ENCODE results near the gene MAGI2. TPM values are rescaled to one million over a fixed set of nuclear protein-coding genes. Genes with fewer than 3 reads are reported as not detected.
A peak's percentile ranks its signal among the peaks of the same experiment; 100 is the strongest.

MAGI2 gene
- total and polyA plus RNA-seq, 2 experiments from 2014 or later: 3.5 to 4.1 TPM

GRCh38 chr7:78377532-78377931, 1075.9 kb downstream of the MAGI2 start:
- no peaks in the 10 kb centered on the region for H3K27me3 ChIP-seq (replicated peaks; ENCODE audit: insufficient read depth)
- no peaks in the 10 kb centered on the region for H3K36me3 ChIP-seq (ENCODE audit: low read depth)
- 55 to 75% methylated on average over 1 of the region's 1 CpG for WGBS, 2 experiments (ENCODE audit: low coverage in 1 of 2, low lambda C conversion rate in 2 of 2, missing lambda C conversion rate in 2 of 2)
- no peak overlapping the region for H3K4me2 ChIP-seq (ENCODE audit: unreplicated experiment)
- H2AFZ ChIP-seq: no peak overlapping the region
- no peaks in the 10 kb centered on the region for H3K79me2 ChIP-seq (ENCODE audit: insufficient read depth)
- no peak overlapping the region for H3K9ac ChIP-seq
- H3F3A ChIP-seq (ENCODE audit: insufficient read depth): no peaks in the 10 kb centered on the region
- no peaks in the 10 kb centered on the region for H3K9me2 ChIP-seq (ENCODE audit: insufficient read depth)
- DNase-seq: no peak
- in situ Hi-C loops (cut with MboI): no loop called here
- H3K4me1 ChIP-seq (ENCODE audit: insufficient read depth): peaks cover 16% of the 10 kb centered on the region
- H3K4me3 ChIP-seq: no peak overlapping the region
- TF ChIP-seq EZH2 (IDR thresholded peaks at IDR 0.05; ENCODE audit: insufficient read depth, poor library complexity, severe bottlenecking) (no peak), EZH2phosphoT487 (IDR thresholded peaks at IDR 0.05; ENCODE audit: insufficient read depth, low read depth) (no peak)
- H3K27ac ChIP-seq: no peak overlapping the region
- H4K20me1 ChIP-seq (ENCODE audit: insufficient read depth): no peaks in the 10 kb centered on the region
- H3K9me3 ChIP-seq (ENCODE audit: low read depth): no peaks in the 10 kb centered on the region

DNA sequence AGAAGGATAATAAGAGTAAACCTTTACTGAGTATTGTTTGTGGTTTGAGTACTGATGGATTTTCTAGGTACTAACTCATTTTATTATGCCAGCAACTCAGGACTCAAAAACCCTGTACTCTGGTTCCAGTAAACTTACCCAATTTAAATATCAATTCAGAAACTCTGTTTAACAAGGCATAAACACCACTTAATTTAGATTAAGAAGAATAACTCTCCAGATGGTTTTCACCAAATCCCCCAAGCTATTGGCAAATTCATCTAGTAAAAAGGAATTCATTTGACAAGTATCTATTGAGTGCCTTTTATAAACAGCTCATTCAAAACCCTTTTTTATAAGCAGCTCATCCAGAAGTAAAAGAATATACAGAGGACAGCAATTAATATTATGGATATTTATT, 1082.5 kb downstream of the MAGI2 start:
- H3K27ac ChIP-seq: no peak overlapping the region
- no peaks in the 10 kb centered on the region for H3K27me3 ChIP-seq (replicated peaks; ENCODE audit: insufficient read depth)
- DNase-seq: no peak
- H3K9me3 ChIP-seq (ENCODE audit: low read depth): no peaks in the 10 kb centered on the region
- TF ChIP-seq EZH2 (IDR thresholded peaks at IDR 0.05; ENCODE audit: insufficient read depth, poor library complexity, severe bottlenecking) (no peak), EZH2phosphoT487 (IDR thresholded peaks at IDR 0.05; ENCODE audit: insufficient read depth, low read depth) (no peak)
- H3K4me3 ChIP-seq: no peak overlapping the region
- H3K79me2 ChIP-seq (ENCODE audit: insufficient read depth): no peaks in the 10 kb centered on the region
- no peaks in the 10 kb centered on the region for H3F3A ChIP-seq (ENCODE audit: insufficient read depth)
- no peak overlapping the region for H3K9ac ChIP-seq
- no peaks in the 10 kb centered on the region for H4K20me1 ChIP-seq (ENCODE audit: insufficient read depth)
- H2AFZ ChIP-seq: no peak overlapping the region
- no peak overlapping the region for H3K4me2 ChIP-seq (ENCODE audit: unreplicated experiment)
- in situ Hi-C loops (cut with MboI): no loop called here
- H3K36me3 ChIP-seq (ENCODE audit: low read depth): no peaks in the 10 kb centered on the region
- no peaks in the 10 kb centered on the region for H3K9me2 ChIP-seq (ENCODE audit: insufficient read depth)
- H3K4me1 ChIP-seq (ENCODE audit: insufficient read depth): peaks cover 15% of the 10 kb centered on the region

DNA sequence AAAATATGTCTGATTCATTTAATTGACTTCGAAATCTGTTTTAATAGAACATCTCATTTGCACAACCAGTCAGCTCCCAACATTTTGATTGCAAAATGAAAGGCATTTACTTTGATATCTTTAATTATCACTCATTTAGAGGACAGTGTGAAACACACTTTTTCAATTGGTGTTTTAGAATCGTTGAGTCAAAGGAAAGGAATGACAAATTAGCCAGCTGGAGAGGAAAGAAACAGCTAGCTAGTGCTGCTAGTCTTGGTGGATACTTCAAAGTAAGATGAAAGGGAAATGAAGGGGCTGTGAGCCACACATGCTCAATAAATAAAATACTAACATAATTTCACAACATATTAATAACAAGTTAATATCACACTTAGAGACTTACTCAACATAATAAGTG, 1084.7 kb downstream of the MAGI2 start:
- Histone ChIP-seq H3K9me3 (ENCODE audit: low read depth) (no peaks in the 10 kb centered on the region), H3F3A (ENCODE audit: insufficient read depth) (no peaks in the 10 kb centered on the region), H3K27me3 (replicated peaks; ENCODE audit: insufficient read depth) (no peaks in the 10 kb centered on the region), H3K9ac (no peak overlapping the region), H2AFZ (no peak overlapping the region), H3K4me3 (no peak overlapping the region), H3K36me3 (ENCODE audit: low read depth) (no peaks in the 10 kb centered on the region), H4K20me1 (ENCODE audit: insufficient read depth) (no peaks in the 10 kb centered on the region), H3K4me2 (ENCODE audit: unreplicated experiment) (no peak overlapping the region), H3K27ac (no peak overlapping the region), H3K4me1 (ENCODE audit: insufficient read depth) (peaks cover 15% of the 10 kb centered on the region), H3K9me2 (ENCODE audit: insufficient read depth) (no peaks in the 10 kb centered on the region), H3K79me2 (ENCODE audit: insufficient read depth) (no peaks in the 10 kb centered on the region)
- peak; percentile 23 for DNase-seq
- no peak for TF ChIP-seq EZH2 (IDR thresholded peaks at IDR 0.05; ENCODE audit: insufficient read depth, poor library complexity, severe bottlenecking)
- no peak for TF ChIP-seq EZH2phosphoT487 (IDR thresholded peaks at IDR 0.05; ENCODE audit: insufficient read depth, low read depth)
- 47 to 48% methylated on average over 2 of the region's 2 CpGs for WGBS, 2 experiments (ENCODE audit: low coverage in 1 of 2, low lambda C conversion rate in 2 of 2, missing lambda C conversion rate in 2 of 2)
- in situ Hi-C loops (cut with MboI): no loop called here

DNA sequence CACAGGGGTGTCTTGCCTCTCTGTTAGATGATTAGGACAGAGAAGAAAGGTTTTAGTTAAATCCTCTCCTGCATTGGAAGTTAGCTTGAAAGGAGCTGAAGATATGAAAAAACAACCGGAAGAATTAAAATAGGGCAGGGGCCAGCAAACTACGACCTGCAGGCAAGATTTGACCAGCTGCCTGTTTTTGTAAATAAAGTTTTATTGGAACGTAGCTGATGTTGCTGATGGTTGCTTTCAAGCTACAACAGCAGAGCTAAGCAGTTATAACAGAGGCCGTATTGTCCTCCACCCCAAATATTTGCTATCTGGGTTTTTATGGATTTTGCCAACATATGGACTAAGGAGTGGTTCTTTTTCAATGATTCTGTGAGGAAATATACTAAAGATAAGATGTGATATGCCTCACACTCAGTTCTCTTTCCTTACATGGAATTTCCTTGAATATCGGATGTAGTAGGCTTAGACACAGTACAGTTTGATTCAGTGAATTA, 1086.1 kb downstream of the MAGI2 start:
- Histone ChIP-seq H3K9me2 (ENCODE audit: insufficient read depth) (no peaks in the 10 kb centered on the region), H2AFZ (no peak overlapping the region), H3F3A (ENCODE audit: insufficient read depth) (no peaks in the 10 kb centered on the region), H3K9ac (no peak overlapping the region), H3K4me1 (ENCODE audit: insufficient read depth) (peaks cover 15% of the 10 kb centered on the region), H3K4me2 (ENCODE audit: unreplicated experiment) (no peak overlapping the region), H3K27me3 (replicated peaks; ENCODE audit: insufficient read depth) (no peaks in the 10 kb centered on the region), H3K79me2 (ENCODE audit: insufficient read depth) (no peaks in the 10 kb centered on the region), H3K9me3 (ENCODE audit: low read depth) (no peaks in the 10 kb centered on the region), H3K27ac (no peak overlapping the region), H3K4me3 (no peak overlapping the region), H4K20me1 (ENCODE audit: insufficient read depth) (no peaks in the 10 kb centered on the region), H3K36me3 (ENCODE audit: low read depth) (no peaks in the 10 kb centered on the region)
- whole genome bisulfite sequencing, 2 experiments (ENCODE audit: low coverage in 1 of 2, low lambda C conversion rate in 2 of 2, missing lambda C conversion rate in 2 of 2): 94 to 97% methylated on average over 5 of the region's 5 CpGs
- DNase-seq: no peak
- in situ Hi-C loops (cut with MboI): no loop called here
- TF ChIP-seq EZH2 (IDR thresholded peaks at IDR 0.05; ENCODE audit: insufficient read depth, poor library complexity, severe bottlenecking): no peak
- no peak for TF ChIP-seq EZH2phosphoT487 (IDR thresholded peaks at IDR 0.05; ENCODE audit: insufficient read depth, low read depth)

DNA sequence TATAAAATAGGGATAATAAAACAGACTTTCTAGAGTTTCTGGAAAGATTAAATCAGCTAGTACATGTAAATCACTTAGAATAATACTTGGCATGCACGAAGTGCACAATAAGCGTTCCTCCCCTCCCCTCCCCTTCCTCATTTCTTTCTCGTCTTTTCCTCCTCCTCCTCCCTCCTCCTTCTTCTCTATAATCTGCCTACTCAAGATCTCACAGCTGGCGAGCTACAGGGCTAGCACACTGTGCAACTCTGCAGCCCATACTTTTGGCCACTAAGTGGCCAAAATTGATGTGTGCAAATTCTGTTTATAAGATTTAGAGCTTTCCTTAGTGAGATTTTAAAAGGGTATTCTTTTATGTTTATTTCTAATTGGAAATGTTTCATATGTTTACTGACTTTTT, 1089.6 kb downstream of the MAGI2 start:
- H3K4me3 ChIP-seq: no peak overlapping the region
- no peaks in the 10 kb centered on the region for H3K79me2 ChIP-seq (ENCODE audit: insufficient read depth)
- no peak overlapping the region for H3K4me2 ChIP-seq (ENCODE audit: unreplicated experiment)
- H3F3A ChIP-seq (ENCODE audit: insufficient read depth): no peaks in the 10 kb centered on the region
- WGBS, 2 experiments (ENCODE audit: low coverage in 1 of 2, low lambda C conversion rate in 2 of 2, missing lambda C conversion rate in 2 of 2): 67% methylated on average over 4 of the region's 4 CpGs
- peaks cover 5% of the 10 kb centered on the region; the same call in 1 of the 2 replicates for H3K4me1 ChIP-seq (ENCODE audit: insufficient read depth)
- no peak for DNase-seq
- H3K9me3 ChIP-seq (ENCODE audit: low read depth): no peaks in the 10 kb centered on the region
- H3K27me3 ChIP-seq (replicated peaks; ENCODE audit: insufficient read depth): no peaks in the 10 kb centered on the region
- H4K20me1 ChIP-seq (ENCODE audit: insufficient read depth): no peaks in the 10 kb centered on the region
- H2AFZ ChIP-seq: no peak overlapping the region
- TF ChIP-seq EZH2phosphoT487 (IDR thresholded peaks at IDR 0.05; ENCODE audit: insufficient read depth, low read depth): no peak
- TF ChIP-seq EZH2 (IDR thresholded peaks at IDR 0.05; ENCODE audit: insufficient read depth, poor library complexity, severe bottlenecking): no peak
- H3K9ac ChIP-seq: no peak overlapping the region
- H3K36me3 ChIP-seq (ENCODE audit: low read depth): no peaks in the 10 kb centered on the region
- no peak overlapping the region for H3K27ac ChIP-seq
- in situ Hi-C loops (cut with MboI): no loop called here
- H3K9me2 ChIP-seq (ENCODE audit: insufficient read depth): no peaks in the 10 kb centered on the region
